Tibial artery (tissue), 4 donors: ENCODE data around the gene RAPGEF3.

Experiments
- DNase-seq, 2 donors: peaks; one replicate each; pipeline ENCODE4 v3.0.0-alpha.2; 2019
- H3K27ac ChIP-seq, 2 donors: fragments of 200-600 bp; sonication (generic) in 1 of 2; 1 replicate in 1 of 2; 2 replicates in 1 of 2; pipeline ENCODE4 v1.5.1; 2018 to 2019; ENCODE audit warnings: mild to moderate bottlenecking in 1 of 2
- H3K27me3 ChIP-seq, 2 donors: fragments of 200-600 bp; sonication (generic) in 1 of 2; one replicate each; pipeline versions ENCODE4 v1.5.1 to v1.6.0; 2016 to 2019
- H3K36me3 ChIP-seq, 3 donors: fragments of 200-600 bp; sonication (generic) in 2 of 3; one replicate each; pipeline ENCODE4 v1.5.1; 2016 to 2019; ENCODE audit warnings: mild to moderate bottlenecking in 2 of 3
- H3K4me1 ChIP-seq, 4 donors: fragments of 200-600 bp; sonication (generic) in 2 of 4; 1 replicate in 3 of 4; 2 replicates in 1 of 4; pipeline ENCODE4 v1.5.1; 2016 to 2019
- H3K4me3 ChIP-seq, 2 donors: fragments of 200-600 bp; sonication (generic) in 1 of 2; 1 replicate in 1 of 2; 2 replicates in 1 of 2; pipeline ENCODE4 v1.5.1; 2018 to 2019; ENCODE audit warnings: mild to moderate bottlenecking in 2 of 2
- H3K9me3 ChIP-seq, 3 donors: fragments of 200-600 bp; sonication (generic) in 1 of 3; one replicate each; pipeline ENCODE4 v1.5.1; 2016 to 2019
- intact Hi-C: fragments of 100-400 bp; cut with DNase I; formaldehyde crosslinking; loops from one replicate; pipeline ENCODE4 v1.15.0; 2023; ENCODE audit warnings: low total_unique reads
- TF ChIP-seq, protein P1 (sequence below), 2 experiments: fragments of 200-600 bp in 1 of 2; fragments of 450-650 bp in 1 of 2; IDR thresholded peaks; one replicate each; pipeline ENCODE4 v1.5.1; 2017 to 2019; ENCODE audit warnings: antibody characterized with exemption in 2 of 2, mild to moderate bottlenecking in 1 of 2, moderate library complexity in 1 of 2

Gene RAPGEF3

DNA sequence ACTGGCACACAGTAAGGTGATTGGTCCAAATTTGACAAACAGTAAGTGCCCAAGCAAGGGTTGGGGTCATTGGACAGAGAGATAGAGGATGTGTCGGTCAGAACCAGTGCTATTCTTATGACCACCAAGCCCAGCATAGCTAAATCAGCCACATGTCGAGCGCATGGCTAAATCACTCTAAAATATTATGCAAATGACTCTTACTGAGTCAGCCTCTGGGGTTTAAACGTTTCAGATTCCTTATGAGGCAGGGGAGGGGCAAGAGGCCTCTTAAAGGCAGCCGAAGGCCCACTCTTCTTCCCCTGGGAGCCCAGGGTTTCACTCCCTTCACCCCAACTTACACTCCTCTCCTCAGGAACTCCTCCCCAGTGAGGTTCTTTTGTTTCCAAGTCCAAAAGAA is 32.8 kb downstream of the RAPGEF3 start:
- H3K4me3 ChIP-seq, result no peak overlapping the region
- no peak overlapping the region for H3K27ac ChIP-seq
- intact Hi-C loops, result no loop called here
- TF ChIP-seq, protein P1, sequence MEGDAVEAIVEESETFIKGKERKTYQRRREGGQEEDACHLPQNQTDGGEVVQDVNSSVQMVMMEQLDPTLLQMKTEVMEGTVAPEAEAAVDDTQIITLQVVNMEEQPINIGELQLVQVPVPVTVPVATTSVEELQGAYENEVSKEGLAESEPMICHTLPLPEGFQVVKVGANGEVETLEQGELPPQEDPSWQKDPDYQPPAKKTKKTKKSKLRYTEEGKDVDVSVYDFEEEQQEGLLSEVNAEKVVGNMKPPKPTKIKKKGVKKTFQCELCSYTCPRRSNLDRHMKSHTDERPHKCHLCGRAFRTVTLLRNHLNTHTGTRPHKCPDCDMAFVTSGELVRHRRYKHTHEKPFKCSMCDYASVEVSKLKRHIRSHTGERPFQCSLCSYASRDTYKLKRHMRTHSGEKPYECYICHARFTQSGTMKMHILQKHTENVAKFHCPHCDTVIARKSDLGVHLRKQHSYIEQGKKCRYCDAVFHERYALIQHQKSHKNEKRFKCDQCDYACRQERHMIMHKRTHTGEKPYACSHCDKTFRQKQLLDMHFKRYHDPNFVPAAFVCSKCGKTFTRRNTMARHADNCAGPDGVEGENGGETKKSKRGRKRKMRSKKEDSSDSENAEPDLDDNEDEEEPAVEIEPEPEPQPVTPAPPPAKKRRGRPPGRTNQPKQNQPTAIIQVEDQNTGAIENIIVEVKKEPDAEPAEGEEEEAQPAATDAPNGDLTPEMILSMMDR (IDR thresholded peaks at IDR 0.05), result no peak
- H3K36me3 ChIP-seq, result no peaks in the 10 kb centered on the region
- no peaks in the 10 kb centered on the region for H3K9me3 ChIP-seq
- no peaks in the 10 kb centered on the region for H3K27me3 ChIP-seq
- DNase-seq, result no peak
- H3K4me1 ChIP-seq, result peaks cover 0 to 8% (median 3%) of the 10 kb centered on the region in 4 donors

DNA sequence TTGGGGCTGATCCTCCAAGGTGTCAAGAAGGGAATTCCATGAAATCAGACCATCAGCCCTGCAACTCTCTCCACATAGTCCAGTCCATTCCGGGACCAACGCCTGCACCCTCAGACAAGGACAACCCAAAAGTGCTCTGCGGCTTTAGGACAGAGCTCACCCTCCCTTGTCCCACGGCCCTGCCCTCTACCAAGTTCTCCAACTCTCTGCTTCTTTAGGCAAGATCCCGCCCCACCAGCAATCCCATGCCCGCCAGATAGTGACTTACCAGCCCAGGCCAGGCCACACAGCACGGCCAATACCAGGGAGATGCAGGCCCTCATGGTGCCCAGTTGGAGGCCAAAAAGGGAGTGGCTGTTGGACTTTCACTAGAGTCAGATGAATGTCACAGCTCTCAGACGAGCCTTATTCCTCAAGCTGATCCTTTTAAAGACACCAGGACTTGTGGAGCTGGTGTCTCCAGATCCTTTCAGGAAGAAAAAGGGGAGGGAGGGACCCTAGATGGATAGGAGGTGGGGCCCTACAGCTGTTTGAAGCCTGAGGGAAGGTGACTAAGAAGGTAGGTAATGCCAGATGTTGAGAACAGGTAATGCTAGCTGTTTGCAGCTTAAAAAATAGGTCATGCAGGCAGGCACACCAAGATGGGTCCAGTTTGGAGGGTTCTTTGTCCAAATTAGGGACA is 33.4 kb downstream of the RAPGEF3 start, which contains the start of gene ENDOU:
TSS of gene ENDOU (minus strand) at position 400 of the 682 bp plus-strand sequence. CDS start at position 323, 77 bp downstream.
- Histone ChIP-seq H3K9me3 (no peaks in the 10 kb centered on the region), H3K4me1 (peaks cover 0 to 8% (median 3%) of the 10 kb centered on the region in 4 donors), H3K36me3 (no peaks in the 10 kb centered on the region), H3K27me3 (no peaks in the 10 kb centered on the region), H3K4me3 (no peak within 1 kb of the TSS), H3K27ac (no peak within 1 kb of the TSS)
- TF ChIP-seq, protein P1 (IDR thresholded peaks at IDR 0.05), result no peak
- DNase-seq, result no peak
- intact Hi-C loops, result no loop called here

- no peak for DNase-seq
- no peaks in the 10 kb centered on the region for H3K27me3 ChIP-seq
- TF ChIP-seq, protein P1 (IDR thresholded peaks at IDR 0.05), result no peak
- no peaks in the 10 kb centered on the region for H3K9me3 ChIP-seq
- no peak overlapping the region for H3K27ac ChIP-seq
- peaks cover 1 to 15% (median 9%) of the 10 kb centered on the region in 4 donors for H3K4me1 ChIP-seq
- H3K4me3 ChIP-seq, result no peak overlapping the region
- intact Hi-C loops, result no loop called here
- no peaks in the 10 kb centered on the region for H3K36me3 ChIP-seq
Observed at GRCh38 chr12:47722941-47723631, 35.6 kb downstream of the RAPGEF3 start.

- no peak for DNase-seq
- intact Hi-C loops, result no loop called here
- no peak overlapping the region for H3K4me3 ChIP-seq
- no peak overlapping the region for H3K27ac ChIP-seq
- no peaks in the 10 kb centered on the region for H3K9me3 ChIP-seq
- TF ChIP-seq, protein P1 (IDR thresholded peaks at IDR 0.05), result no peak
- H3K4me1 ChIP-seq, result peaks cover 5 to 23% (median 16%) of the 10 kb centered on the region in 4 donors
- no peaks in the 10 kb centered on the region for H3K36me3 ChIP-seq
- H3K27me3 ChIP-seq, result no peaks in the 10 kb centered on the region
Observed at GRCh38 chr12:47722136-47722834, 36.4 kb downstream of the RAPGEF3 start.

- no peaks in the 10 kb centered on the region for H3K36me3 ChIP-seq
- TF ChIP-seq, protein P1 (IDR thresholded peaks at IDR 0.05), result no peak
- no peak overlapping the region for H3K27ac ChIP-seq
- intact Hi-C loops, result no loop called here
- no peak for DNase-seq
- no peak overlapping the region for H3K4me3 ChIP-seq
- H3K27me3 ChIP-seq, result no peaks in the 10 kb centered on the region
- H3K9me3 ChIP-seq, result no peaks in the 10 kb centered on the region
- peaks cover 5 to 31% (median 21%) of the 10 kb centered on the region in 4 donors for H3K4me1 ChIP-seq
Observed at GRCh38 chr12:47721431-47721973, 37.2 kb downstream of the RAPGEF3 start.
